Left lobe of liver (tissue), 2 donors: ENCODE results near the gene EIF5B. TPM values are rescaled to one million over a fixed set of nuclear protein-coding genes. Genes with fewer than 3 reads are reported as not detected.

Experiments used
- ATAC-seq: fragments of 200-7000 bp; cut with Tn5 transposase; one replicate; pipeline ENCODE4 v1.9.1; 2020; ENCODE audit warnings: mild to moderate bottlenecking, moderate library complexity
- DNase-seq: peaks from one replicate; pipeline ENCODE4 v3.0.0-alpha.2; 2020; ENCODE audit warnings: low spot score
- total RNA-seq: library from RNA; stranded (reverse); gene quantifications from one replicate; pipeline ENCODE4 v1.2.1, GENCODE V29; 2021
- donor health status: DM: no; HTN: no; CAD: no; lungs with moderate emphysema.
- donor health status: DM: no; HTN: yes; CAD: no.

EIF5B gene
- total RNA-seq, 1 donor from 2014 or later, result 12.2 TPM

- DNase-seq, result no peak
- ATAC-seq, result peak; percentile 44
These were observed 67.8 kb downstream of the EIF5B start for GRCh38 chr2:99404797-99405669.

GRCh38 chr2:99406137-99406536 is 68.9 kb downstream of the EIF5B start:
- DNase-seq (no peak), ATAC-seq (no peak)

- no peak for DNase-seq
These were observed 73.1 kb downstream of the EIF5B start for GRCh38 chr2:99410276-99410675.

GRCh38 chr2:99414566-99414965 is 77.4 kb downstream of the EIF5B start:
- ATAC-seq, result no peak

More at GRCh38 chr2:99410276-99410675, 73.1 kb downstream of the EIF5B start:
- no peak for ATAC-seq

GRCh38 chr2:99417396-99417795 is 80.2 kb downstream of the EIF5B start:
- DNase-seq (no peak), ATAC-seq (no peak)

More at GRCh38 chr2:99414566-99414965, 77.4 kb downstream of the EIF5B start:
- DNase-seq, result no peak

- DNase-seq (no peak), ATAC-seq (no peak)
These were observed 82.8 kb downstream of the EIF5B start for GRCh38 chr2:99420031-99420430.

GRCh38 chr2:99420751-99421299 is 83.6 kb downstream of the EIF5B start:
- ATAC-seq, result no peak
- no peak for DNase-seq

GRCh38 chr2:99421469-99421868 is 84.3 kb downstream of the EIF5B start:
- ATAC-seq (no peak), DNase-seq (no peak)

GRCh38 chr2:99422599-99422998 is 85.4 kb downstream of the EIF5B start:
- ATAC-seq (no peak), DNase-seq (no peak)

- no peak for ATAC-seq
- DNase-seq, result no peak
These were observed 87.2 kb downstream of the EIF5B start for GRCh38 chr2:99424371-99424770.

GRCh38 chr2:99425022-99425421 is 87.8 kb downstream of the EIF5B start:
- DNase-seq, result no peak

GRCh38 chr2:99430614-99431291 is 93.6 kb downstream of the EIF5B start:
- no peak for DNase-seq
- no peak for ATAC-seq

More at GRCh38 chr2:99425022-99425421, 87.8 kb downstream of the EIF5B start:
- ATAC-seq, result no peak

GRCh38 chr2:99431587-99432275 is 94.5 kb downstream of the EIF5B start:
- ATAC-seq, result peak; percentile 19
- no peak for DNase-seq

GRCh38 chr2:99433340-99433739 is 96.2 kb downstream of the EIF5B start:
- DNase-seq, result no peak
- ATAC-seq, result no peak

GRCh38 chr2:99436874-99437273 is 99.7 kb downstream of the EIF5B start:
- DNase-seq, result no peak
- no peak for ATAC-seq

GRCh38 chr2:99439971-99440505 is 102.8 kb downstream of the EIF5B start:
- ATAC-seq, result no peak
- DNase-seq, result no peak

- DNase-seq, result no peak
- ATAC-seq, result peak; percentile 68
These were observed 105.6 kb downstream of the EIF5B start for GRCh38 chr2:99442837-99443236.

- peak; percentile 31 for ATAC-seq
- no peak for DNase-seq
These were observed 107.0 kb downstream of the EIF5B start for GRCh38 chr2:99444222-99444621.

GRCh38 chr2:99445065-99445464 is 107.9 kb downstream of the EIF5B start:
- ATAC-seq (no peak), DNase-seq (no peak)

- DNase-seq (no peak), ATAC-seq (no peak)
These were observed 111.4 kb downstream of the EIF5B start for GRCh38 chr2:99448556-99448955.

GRCh38 chr2:99450199-99450598 is 113.0 kb downstream of the EIF5B start:
- ATAC-seq (no peak), DNase-seq (no peak)
